ENCODE data around the gene CDT1. TPM values are rescaled to one million over a fixed set of nuclear protein-coding genes. Genes with fewer than 3 reads are reported as not detected.

Gene CDT1
- total RNA-seq, 1 donor, result 7.8 TPM

DNA sequence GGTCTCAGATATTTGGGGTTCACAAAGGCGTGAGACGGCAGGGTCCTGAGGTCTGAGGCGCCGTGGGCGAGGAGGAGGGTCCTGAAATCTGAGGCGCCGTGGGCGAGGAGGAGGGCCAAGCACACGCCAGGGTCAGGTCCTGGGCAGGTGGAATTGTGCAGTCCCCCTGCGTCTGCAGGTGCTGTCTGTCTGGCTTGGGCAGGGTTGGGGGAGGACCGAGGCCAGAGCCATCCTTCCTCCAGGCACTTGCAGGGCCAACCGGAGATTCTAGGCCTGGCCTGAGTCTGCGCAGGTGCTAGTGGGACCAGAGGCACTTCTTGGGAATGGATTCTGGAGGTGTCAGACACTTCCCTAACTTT is 10.5 kb downstream of the CDT1 start:
- no peak overlapping the region for H3K4me3 ChIP-seq (ENCODE audit: low read depth, low read length)
- TF ChIP-seq, protein P1, sequence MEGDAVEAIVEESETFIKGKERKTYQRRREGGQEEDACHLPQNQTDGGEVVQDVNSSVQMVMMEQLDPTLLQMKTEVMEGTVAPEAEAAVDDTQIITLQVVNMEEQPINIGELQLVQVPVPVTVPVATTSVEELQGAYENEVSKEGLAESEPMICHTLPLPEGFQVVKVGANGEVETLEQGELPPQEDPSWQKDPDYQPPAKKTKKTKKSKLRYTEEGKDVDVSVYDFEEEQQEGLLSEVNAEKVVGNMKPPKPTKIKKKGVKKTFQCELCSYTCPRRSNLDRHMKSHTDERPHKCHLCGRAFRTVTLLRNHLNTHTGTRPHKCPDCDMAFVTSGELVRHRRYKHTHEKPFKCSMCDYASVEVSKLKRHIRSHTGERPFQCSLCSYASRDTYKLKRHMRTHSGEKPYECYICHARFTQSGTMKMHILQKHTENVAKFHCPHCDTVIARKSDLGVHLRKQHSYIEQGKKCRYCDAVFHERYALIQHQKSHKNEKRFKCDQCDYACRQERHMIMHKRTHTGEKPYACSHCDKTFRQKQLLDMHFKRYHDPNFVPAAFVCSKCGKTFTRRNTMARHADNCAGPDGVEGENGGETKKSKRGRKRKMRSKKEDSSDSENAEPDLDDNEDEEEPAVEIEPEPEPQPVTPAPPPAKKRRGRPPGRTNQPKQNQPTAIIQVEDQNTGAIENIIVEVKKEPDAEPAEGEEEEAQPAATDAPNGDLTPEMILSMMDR (IDR thresholded peaks at IDR 0.05; ENCODE audit: insufficient read depth, low read depth, low read length), result no peak
- DNase-seq (ENCODE audit: low read depth), result no peak

- TF ChIP-seq, protein P1 (IDR thresholded peaks at IDR 0.05; ENCODE audit: insufficient read depth, low read depth, low read length), result no peak
- DNase-seq (ENCODE audit: low read depth), result no peak
- no peak overlapping the region for H3K4me3 ChIP-seq (ENCODE audit: low read depth, low read length)
Observed at GRCh38 chr16:88815227-88815626, 11.6 kb downstream of the CDT1 start.

- TF ChIP-seq, protein P1 (IDR thresholded peaks at IDR 0.05; ENCODE audit: insufficient read depth, low read depth, low read length), result peak; percentile 62
- no peak for DNase-seq (ENCODE audit: low read depth)
- no peak overlapping the region for H3K4me3 ChIP-seq (ENCODE audit: low read depth, low read length)
Observed at GRCh38 chr16:88815901-88816589, 12.5 kb downstream of the CDT1 start.

DNA sequence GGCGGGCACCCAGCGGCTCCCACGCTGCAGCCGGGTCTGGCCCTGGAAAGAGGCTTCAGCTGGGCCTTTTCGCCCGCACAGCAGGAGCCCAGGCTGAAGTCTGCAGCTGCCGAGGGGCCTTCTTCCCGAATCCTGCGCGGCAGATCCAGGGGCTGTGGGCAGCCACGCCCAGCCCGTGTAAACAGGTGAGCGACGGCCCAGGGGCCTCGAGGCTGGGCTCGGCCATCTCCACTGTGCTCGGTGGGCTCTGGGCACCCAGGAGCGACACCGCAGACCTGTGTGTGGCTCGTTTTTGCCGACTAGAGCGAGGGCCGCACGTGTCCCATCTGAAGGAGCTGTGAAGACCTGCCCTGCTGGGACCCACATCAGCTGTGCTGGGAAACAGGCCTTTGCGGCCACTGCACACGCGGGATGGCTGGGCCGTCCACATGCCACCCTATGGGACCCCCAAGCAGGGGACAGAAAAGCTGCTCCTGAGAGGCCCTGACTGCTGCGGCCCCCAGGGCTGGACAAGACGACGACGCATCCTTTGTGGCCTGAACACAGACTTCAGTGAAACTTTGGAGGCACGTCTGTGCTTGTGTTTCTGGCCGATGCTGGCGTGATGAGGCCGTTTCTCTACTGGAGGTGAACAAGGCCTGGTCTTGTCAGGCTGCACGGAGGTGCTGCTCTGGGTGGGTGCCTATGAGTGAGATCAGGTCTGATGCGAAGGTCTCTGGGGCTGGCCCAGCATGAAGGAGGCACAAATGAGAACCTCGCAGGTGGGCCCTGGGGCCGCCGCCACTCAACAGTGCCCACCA is 13.3 kb downstream of the CDT1 start:
- TF ChIP-seq, protein P1 (IDR thresholded peaks at IDR 0.05; ENCODE audit: insufficient read depth, low read depth, low read length), result no peak
- no peak for DNase-seq (ENCODE audit: low read depth)
- no peak overlapping the region for H3K4me3 ChIP-seq (ENCODE audit: low read depth, low read length)

- no peak overlapping the region for H3K4me3 ChIP-seq (ENCODE audit: low read depth, low read length)
- DNase-seq (ENCODE audit: low read depth), result no peak
- TF ChIP-seq, protein P1 (IDR thresholded peaks at IDR 0.05; ENCODE audit: insufficient read depth, low read depth, low read length), result no peak
Observed at GRCh38 chr16:88817785-88818574, 14.4 kb downstream of the CDT1 start.

DNA sequence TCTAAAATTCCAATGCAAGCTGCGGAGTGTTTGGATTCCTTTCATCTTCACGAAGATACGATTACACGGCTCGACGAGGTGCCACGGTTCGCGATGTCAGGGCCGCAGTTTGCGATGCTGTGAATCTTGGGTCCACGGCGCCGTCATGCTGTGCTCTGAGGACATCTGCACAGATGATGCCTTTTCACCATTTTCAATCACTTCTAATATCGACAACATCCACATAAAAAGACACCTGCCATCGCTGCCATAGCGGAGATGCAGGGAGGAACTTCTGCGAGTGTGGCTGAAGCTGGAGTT is 14.9 kb downstream of the CDT1 start:
- TF ChIP-seq, protein P1 (IDR thresholded peaks at IDR 0.05; ENCODE audit: insufficient read depth, low read depth, low read length), result no peak
- H3K4me3 ChIP-seq (ENCODE audit: low read depth, low read length), result no peak overlapping the region
- no peak for DNase-seq (ENCODE audit: low read depth)

Measured in fibroblast of villous mesenchyme (primary cell).